NB4 (cell line): Measurements from ENCODE around the gene NUP107.

ENCODE experiments used
- DNase-seq: peaks from one replicate; pipeline ENCODE4 v3.0.0; 2010; ENCODE audit warnings: low read depth
- H3K4me3 ChIP-seq: one replicate; pipeline ENCODE4 v1.5.1; 2011; ENCODE audit warnings: mild to moderate bottlenecking, low read depth, low read length, moderate library complexity
- CTCF ChIP-seq: IDR thresholded peaks from one replicate; pipeline ENCODE4 v1.5.1; 2012; ENCODE audit warnings: low read depth, low read length
- MAX ChIP-seq: IDR thresholded peaks from 2 replicates; pipeline ENCODE4 v1.6.1; 2011; ENCODE audit warnings: low read depth, low read length
- MYC ChIP-seq: IDR thresholded peaks from 2 replicates; pipeline ENCODE4 v1.6.1; 2011; ENCODE audit warnings: low read depth, low read length
- POLR2A ChIP-seq: IDR thresholded peaks from 2 replicates; pipeline ENCODE4 v1.6.1; 2011; ENCODE audit warnings: mild to moderate bottlenecking; ENCODE audit not compliant: insufficient read length; ENCODE audit errors: extremely low read depth

The NUP107 gene

GRCh38 chr12:68786929-68787328 is 100.2 kb downstream of the NUP107 start:
- DNase-seq, result peak; percentile 65
- H3K4me3 ChIP-seq, result no peak overlapping the region
- TF ChIP-seq CTCF, result peak; percentile 20
- no peak for TF ChIP-seq MYC
- no peak for TF ChIP-seq POLR2A
- TF ChIP-seq MAX, result no peak

GRCh38 chr12:68788554-68789143 is 101.9 kb downstream of the NUP107 start:
- TF ChIP-seq CTCF (no peak), MAX (no peak), MYC (no peak), POLR2A (no peak)
- no peak overlapping the region for H3K4me3 ChIP-seq
- DNase-seq, result no peak

GRCh38 chr12:68789144-68789878 is 102.5 kb downstream of the NUP107 start:
- no peak for DNase-seq
- H3K4me3 ChIP-seq, result no peak overlapping the region
- TF ChIP-seq MAX, result no peak
- TF ChIP-seq CTCF, result no peak
- no peak for TF ChIP-seq POLR2A
- TF ChIP-seq MYC, result no peak

GRCh38 chr12:68790081-68790951 is 103.5 kb downstream of the NUP107 start:
- TF ChIP-seq MYC, result no peak
- no peak for TF ChIP-seq CTCF
- no peak for TF ChIP-seq MAX
- no peak for TF ChIP-seq POLR2A
- DNase-seq, result no peak
- H3K4me3 ChIP-seq, result no peak overlapping the region

GRCh38 chr12:68790952-68791234 is 104.1 kb downstream of the NUP107 start:
- TF ChIP-seq POLR2A (no peak), MYC (no peak), CTCF (no peak), MAX (no peak)
- DNase-seq, result no peak
- no peak overlapping the region for H3K4me3 ChIP-seq
